ENCODE results near the gene KRT3.

The KRT3 gene

DNA sequence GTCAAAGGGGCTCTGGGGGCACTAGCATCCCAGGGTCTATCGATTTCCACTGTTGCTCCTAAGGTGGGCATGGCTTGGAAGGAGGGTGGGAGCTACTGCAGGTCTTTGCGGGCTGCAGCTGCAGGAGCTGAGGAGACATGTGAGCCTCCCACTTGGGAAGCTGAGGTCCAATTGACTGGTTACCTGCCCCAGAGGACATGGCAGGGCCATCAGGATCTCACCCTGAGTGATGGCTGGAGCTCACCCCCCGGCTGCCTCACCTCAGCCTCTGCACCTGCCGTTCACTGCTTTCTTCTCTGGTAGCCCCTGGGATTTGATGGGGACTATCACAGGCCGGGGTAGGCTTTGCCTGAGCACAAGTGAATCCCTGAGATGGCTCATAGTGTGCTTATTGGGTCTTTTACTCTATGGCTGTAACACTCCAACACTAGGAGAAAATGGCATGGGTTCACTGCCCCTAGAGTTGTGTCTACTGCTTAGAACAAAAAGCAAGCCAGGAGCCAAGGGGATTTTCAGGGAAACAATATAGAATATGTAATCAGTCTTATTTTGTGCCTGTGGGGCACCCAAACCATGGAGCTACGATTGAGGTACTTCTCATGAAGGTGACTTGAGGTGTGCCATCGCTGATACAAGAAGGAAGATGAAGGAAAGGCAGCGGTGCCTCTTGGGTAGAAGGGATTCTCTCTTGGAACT lies 21.2 kb upstream of the KRT3 start:
- ATAC-seq, result no peak
- TF ChIP-seq ARNTL (CRISPR knock-in tag; IDR thresholded peaks at IDR 0.05; ENCODE audit: borderline replicate concordance, low read depth) (no peak), CSDC2 (CRISPR knock-in tag; IDR thresholded peaks at IDR 0.05) (no peak), ZFP30 (CRISPR knock-in tag; IDR thresholded peaks at IDR 0.05) (no peak), TOX (CRISPR knock-in tag; IDR thresholded peaks at IDR 0.05; ENCODE audit: borderline replicate concordance) (no peak), SNAI2 (CRISPR knock-in tag; IDR thresholded peaks at IDR 0.05) (no peak), ZNF8 (CRISPR knock-in tag; IDR thresholded peaks at IDR 0.05) (no peak), GLIS3 (CRISPR knock-in tag; IDR thresholded peaks at IDR 0.05) (no peak), ZC3H10 (CRISPR knock-in tag; IDR thresholded peaks at IDR 0.05) (no peak), OSR1 (CRISPR knock-in tag; IDR thresholded peaks at IDR 0.05) (no peak)

DNA sequence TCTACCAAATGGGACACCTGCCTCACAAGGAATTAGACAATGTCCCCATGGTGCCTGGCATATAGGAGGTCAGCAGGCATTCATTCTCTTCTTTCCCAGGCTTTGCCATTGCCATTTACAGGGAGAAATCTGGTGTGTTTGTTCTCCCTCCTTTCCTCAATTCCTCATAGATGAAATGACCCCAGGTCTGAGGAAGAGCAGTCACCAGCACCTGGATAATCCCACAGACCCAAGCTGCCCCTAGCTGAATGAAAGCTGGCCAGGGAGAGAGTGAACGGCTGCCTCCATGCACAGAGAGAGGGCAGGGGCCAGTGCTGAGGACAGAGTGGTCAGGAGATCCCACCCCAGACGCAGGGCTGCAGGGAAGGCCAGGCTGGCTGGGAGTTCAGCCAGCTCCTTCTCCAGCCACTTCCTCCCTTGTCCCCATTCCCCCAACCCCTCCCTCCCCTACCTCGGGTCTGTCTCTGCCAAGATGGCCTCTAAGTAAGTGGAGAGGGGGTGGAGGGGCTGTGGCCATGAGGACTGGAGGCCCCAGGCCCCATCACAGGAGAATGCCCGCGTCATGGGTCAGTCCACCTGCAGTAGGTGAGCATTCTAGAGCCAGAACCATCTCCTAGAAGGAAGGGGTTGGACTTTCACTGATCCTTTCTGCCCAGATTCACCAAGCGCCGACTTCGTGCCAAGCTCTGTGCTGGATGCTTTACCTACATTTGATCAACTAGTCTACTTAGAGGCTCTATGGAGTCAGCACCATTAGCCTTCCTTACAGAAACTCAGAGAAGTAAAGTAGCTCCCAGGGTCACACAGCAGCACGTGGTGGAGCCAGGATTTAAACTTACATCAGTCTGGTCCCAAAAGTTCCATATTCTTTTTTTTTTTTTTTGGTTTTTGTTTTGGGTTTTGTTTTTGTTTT lies 20.0 kb upstream of the KRT3 start:
- TF ChIP-seq ZNF8 (CRISPR knock-in tag; IDR thresholded peaks at IDR 0.05) (no peak), ZFP3 (CRISPR knock-in tag; IDR thresholded peaks at IDR 0.05) (no peak), ZNF565 (CRISPR knock-in tag; conservative IDR thresholded peaks at IDR 0.05; ENCODE audit: low read depth) (no peak), ZC3H10 (CRISPR knock-in tag; IDR thresholded peaks at IDR 0.05) (no peak), SNAI2 (CRISPR knock-in tag; IDR thresholded peaks at IDR 0.05) (no peak), RARB (CRISPR knock-in tag; IDR thresholded peaks at IDR 0.05) (no peak), BACH2 (CRISPR knock-in tag; IDR thresholded peaks at IDR 0.05; ENCODE audit: borderline replicate concordance) (no peak), OSR1 (CRISPR knock-in tag; IDR thresholded peaks at IDR 0.05) (no peak), ZNF70 (CRISPR knock-in tag; IDR thresholded peaks at IDR 0.05) (no peak), GLIS3 (CRISPR knock-in tag; IDR thresholded peaks at IDR 0.05) (no peak), ISL1 (CRISPR knock-in tag; IDR thresholded peaks at IDR 0.05) (no peak), TCF4 (CRISPR knock-in tag; IDR thresholded peaks at IDR 0.05; ENCODE audit: borderline replicate concordance) (no peak), POU6F1 (CRISPR knock-in tag; IDR thresholded peaks at IDR 0.05; ENCODE audit: borderline replicate concordance, low read depth) (no peak), ZFP30 (CRISPR knock-in tag; IDR thresholded peaks at IDR 0.05) (no peak), CSDC2 (CRISPR knock-in tag; IDR thresholded peaks at IDR 0.05) (no peak), ESRRG (CRISPR knock-in tag; IDR thresholded peaks at IDR 0.05) (no peak), PPARA (CRISPR knock-in tag; IDR thresholded peaks at IDR 0.05; ENCODE audit: borderline replicate concordance) (no peak)
- TF ChIP-seq, protein P1, sequence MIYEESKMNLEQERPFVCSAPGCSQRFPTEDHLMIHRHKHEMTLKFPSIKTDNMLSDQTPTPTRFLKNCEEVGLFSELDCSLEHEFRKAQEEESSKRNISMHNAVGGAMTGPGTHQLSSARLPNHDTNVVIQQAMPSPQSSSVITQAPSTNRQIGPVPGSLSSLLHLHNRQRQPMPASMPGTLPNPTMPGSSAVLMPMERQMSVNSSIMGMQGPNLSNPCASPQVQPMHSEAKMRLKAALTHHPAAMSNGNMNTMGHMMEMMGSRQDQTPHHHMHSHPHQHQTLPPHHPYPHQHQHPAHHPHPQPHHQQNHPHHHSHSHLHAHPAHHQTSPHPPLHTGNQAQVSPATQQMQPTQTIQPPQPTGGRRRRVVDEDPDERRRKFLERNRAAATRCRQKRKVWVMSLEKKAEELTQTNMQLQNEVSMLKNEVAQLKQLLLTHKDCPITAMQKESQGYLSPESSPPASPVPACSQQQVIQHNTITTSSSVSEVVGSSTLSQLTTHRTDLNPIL (CRISPR knock-in tag; IDR thresholded peaks at IDR 0.05; ENCODE audit: low read depth), result no peak
- TF ChIP-seq, protein P2, sequence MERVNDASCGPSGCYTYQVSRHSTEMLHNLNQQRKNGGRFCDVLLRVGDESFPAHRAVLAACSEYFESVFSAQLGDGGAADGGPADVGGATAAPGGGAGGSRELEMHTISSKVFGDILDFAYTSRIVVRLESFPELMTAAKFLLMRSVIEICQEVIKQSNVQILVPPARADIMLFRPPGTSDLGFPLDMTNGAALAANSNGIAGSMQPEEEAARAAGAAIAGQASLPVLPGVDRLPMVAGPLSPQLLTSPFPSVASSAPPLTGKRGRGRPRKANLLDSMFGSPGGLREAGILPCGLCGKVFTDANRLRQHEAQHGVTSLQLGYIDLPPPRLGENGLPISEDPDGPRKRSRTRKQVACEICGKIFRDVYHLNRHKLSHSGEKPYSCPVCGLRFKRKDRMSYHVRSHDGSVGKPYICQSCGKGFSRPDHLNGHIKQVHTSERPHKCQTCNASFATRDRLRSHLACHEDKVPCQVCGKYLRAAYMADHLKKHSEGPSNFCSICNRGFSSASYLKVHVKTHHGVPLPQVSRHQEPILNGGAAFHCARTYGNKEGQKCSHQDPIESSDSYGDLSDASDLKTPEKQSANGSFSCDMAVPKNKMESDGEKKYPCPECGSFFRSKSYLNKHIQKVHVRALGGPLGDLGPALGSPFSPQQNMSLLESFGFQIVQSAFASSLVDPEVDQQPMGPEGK (CRISPR knock-in tag; IDR thresholded peaks at IDR 0.05; ENCODE audit: borderline replicate concordance), result no peak
- no peak for ATAC-seq

DNA sequence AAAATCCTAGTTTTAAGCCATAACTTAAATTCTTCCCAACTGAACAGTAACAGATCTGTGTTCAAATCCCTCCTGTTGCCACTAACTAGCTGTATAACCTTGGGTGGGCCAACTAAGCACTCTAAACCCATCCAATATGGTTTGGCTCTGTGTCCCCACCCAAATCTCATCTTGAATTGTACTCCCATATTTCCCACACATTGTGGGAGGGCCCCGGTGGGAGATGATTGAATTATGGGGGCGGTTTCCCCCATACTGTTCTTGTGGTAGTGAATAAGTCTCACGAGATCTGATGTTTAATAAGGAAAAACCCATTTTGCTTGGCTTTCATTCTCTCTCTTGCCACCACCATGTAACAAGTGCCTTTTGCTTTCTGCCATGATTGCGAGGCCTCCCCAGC lies 19.2 kb upstream of the KRT3 start:
- no peak for TF ChIP-seq TOX (CRISPR knock-in tag; IDR thresholded peaks at IDR 0.05; ENCODE audit: borderline replicate concordance)
- TF ChIP-seq ISL1 (CRISPR knock-in tag; IDR thresholded peaks at IDR 0.05), result no peak
- no peak for TF ChIP-seq BACH2 (CRISPR knock-in tag; IDR thresholded peaks at IDR 0.05; ENCODE audit: borderline replicate concordance)
- ATAC-seq, result no peak

GRCh38 chr12:52814710-52815155 lies 18.8 kb upstream of the KRT3 start:
- ATAC-seq, result no peak
- TF ChIP-seq TSHZ2 (CRISPR knock-in tag; IDR thresholded peaks at IDR 0.05) (no peak), ZNF8 (CRISPR knock-in tag; IDR thresholded peaks at IDR 0.05) (no peak), CSDC2 (CRISPR knock-in tag; IDR thresholded peaks at IDR 0.05) (no peak)
- TF ChIP-seq, protein P2 (CRISPR knock-in tag; IDR thresholded peaks at IDR 0.05; ENCODE audit: borderline replicate concordance), result no peak
- TF ChIP-seq, protein P1 (CRISPR knock-in tag; IDR thresholded peaks at IDR 0.05; ENCODE audit: low read depth), result no peak

Measured in SK-N-SH treated with all-trans-retinoic acid at 6 μM for 48 hours (cell line).